GM23248 (cell line): Measurements from ENCODE around the gene CDK7.

Source experiments
- EZH2 ChIP-seq: fragments of 200-600 bp; sonication (generic); IDR thresholded peaks from 2 replicates; pipeline ENCODE4 v1.6.1; 2018; ENCODE audit warnings: antibody characterized with exemption, mild to moderate bottlenecking; ENCODE audit not compliant: insufficient read depth, poor library complexity, severe bottlenecking
- EZH2phosphoT487 ChIP-seq: fragments of 200-600 bp; sonication (generic); IDR thresholded peaks from 2 replicates; pipeline ENCODE4 v1.6.1; 2018; ENCODE audit warnings: antibody characterized with exemption, moderate library complexity, mild to moderate bottlenecking, low read depth; ENCODE audit not compliant: insufficient read depth

DNA sequence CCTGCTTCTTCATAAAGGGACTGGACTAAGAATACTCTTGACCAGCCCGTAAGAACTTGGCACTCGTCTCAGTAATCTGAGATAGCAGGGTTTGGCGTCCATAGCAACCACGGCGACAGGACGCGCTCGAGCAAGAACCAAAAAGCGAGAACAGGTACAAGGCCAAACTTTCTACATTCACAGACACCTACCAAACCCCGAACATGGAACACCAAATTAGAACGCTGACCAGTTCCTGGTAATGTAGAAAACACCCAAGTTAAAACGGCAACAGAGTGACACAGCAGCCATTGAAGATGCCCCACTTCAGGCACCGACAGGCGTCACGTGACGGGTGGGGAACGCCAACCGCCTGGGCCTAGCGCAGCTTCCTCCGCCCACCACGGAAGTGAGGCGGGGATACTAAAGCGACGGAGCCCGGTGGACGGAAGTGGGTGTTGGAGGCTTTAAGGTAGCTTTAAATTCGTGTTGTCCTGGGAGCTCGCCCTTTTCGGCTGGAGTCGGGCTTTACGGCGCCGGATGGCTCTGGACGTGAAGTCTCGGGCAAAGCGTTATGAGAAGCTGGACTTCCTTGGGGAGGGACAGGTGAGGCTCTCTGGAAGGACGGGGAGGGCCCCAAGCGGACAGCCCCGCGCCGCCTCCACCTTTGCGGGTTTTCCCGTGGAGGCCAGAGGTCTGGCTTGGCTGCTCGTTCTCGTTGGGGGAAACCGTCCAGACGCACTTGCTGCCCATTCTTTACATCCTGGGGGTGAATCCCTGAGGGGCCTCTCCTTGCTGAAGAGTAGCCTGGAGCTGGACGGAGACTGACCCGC, at the start of gene CDK7:
- TF ChIP-seq EZH2 (no peak), EZH2phosphoT487 (no peak)
